ENCODE data around the gene GRIK1. TPM values are rescaled to one million over a fixed set of nuclear protein-coding genes. Genes with fewer than 3 reads are reported as not detected.
A peak's percentile ranks its signal among the peaks of the same experiment; 100 is the strongest.

GRIK1 gene
- total RNA-seq, 1 experiment from 2014 or later = not detected

DNA sequence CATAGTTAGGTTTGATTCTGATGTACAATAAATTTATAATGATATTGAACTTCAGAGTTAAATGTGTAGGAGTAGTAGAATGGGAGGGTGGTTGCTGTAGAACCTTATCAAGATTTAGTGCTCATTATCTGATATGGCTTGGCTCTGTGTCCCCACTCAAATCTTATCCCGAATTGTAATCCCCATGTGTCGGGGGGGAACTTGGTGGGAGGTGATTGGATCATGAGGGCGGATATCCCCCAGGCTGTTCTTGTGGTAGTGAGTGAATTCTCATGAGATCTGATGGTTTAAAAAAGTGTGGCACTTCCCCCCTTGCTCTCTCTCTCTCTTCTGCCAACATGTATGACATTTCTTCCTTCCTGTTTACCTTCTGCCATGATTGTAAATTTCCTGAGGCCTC, 265.5 kb downstream of the GRIK1 start:
- peak; percentile 4 for DNase-seq (ENCODE audit: low read depth)

DNA sequence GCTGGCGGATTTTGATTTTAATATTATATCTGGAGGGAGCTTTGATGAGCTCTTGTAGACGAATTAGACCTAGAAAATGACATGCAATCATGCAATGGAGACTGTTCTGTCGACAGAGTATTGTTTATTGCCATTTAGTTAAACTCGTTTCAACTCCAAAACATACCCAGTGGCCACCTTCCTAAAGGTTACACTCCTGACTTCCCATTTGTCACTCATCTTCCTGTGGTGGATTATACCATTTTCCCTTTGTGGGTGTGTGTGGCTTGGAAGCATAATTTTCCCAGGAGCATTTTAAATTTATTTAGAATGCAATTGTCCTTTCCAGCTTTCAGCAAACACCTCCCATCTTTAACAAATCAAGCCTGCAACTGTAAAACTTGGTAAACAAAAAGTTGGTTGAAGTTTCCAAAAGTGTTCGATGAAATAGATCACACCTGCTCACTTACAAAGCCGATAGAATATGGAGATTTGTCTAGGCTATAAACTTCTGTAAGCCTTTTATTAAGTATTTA, 266.6 kb downstream of the GRIK1 start:
- no peak for DNase-seq (ENCODE audit: low read depth)

DNA sequence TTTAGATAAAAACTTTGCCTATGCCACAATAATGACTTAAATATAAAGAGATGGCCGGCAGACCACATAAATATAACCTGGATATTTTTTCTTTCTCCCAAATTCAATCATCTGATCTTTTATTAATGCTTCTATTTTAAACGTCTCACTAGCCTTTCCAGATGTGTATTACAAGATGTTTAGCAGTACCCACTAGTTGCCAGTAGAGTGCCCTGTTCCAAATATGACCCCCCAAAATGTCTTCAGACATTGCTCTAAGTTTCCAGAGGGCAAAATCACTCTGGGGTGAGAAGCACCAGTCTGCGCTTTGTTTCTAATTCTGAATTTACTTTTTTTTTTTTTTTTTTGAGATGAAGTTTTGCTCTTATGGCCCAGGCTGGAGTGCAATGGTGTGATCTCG, 268.1 kb downstream of the GRIK1 start:
- DNase-seq (ENCODE audit: low read depth) = no peak

GRCh38 chr21:29670228-29670627, 269.6 kb downstream of the GRIK1 start:
- DNase-seq (ENCODE audit: low read depth) = no peak

- no peak for DNase-seq (ENCODE audit: low read depth)
Measured at GRCh38 chr21:29669416-29669815, 270.4 kb downstream of the GRIK1 start.

GRCh38 chr21:29667651-29668050, 272.1 kb downstream of the GRIK1 start:
- DNase-seq (ENCODE audit: low read depth) = peak; percentile 17

GRCh38 chr21:29664615-29665014, 275.2 kb downstream of the GRIK1 start:
- no peak for DNase-seq (ENCODE audit: low read depth)

DNA sequence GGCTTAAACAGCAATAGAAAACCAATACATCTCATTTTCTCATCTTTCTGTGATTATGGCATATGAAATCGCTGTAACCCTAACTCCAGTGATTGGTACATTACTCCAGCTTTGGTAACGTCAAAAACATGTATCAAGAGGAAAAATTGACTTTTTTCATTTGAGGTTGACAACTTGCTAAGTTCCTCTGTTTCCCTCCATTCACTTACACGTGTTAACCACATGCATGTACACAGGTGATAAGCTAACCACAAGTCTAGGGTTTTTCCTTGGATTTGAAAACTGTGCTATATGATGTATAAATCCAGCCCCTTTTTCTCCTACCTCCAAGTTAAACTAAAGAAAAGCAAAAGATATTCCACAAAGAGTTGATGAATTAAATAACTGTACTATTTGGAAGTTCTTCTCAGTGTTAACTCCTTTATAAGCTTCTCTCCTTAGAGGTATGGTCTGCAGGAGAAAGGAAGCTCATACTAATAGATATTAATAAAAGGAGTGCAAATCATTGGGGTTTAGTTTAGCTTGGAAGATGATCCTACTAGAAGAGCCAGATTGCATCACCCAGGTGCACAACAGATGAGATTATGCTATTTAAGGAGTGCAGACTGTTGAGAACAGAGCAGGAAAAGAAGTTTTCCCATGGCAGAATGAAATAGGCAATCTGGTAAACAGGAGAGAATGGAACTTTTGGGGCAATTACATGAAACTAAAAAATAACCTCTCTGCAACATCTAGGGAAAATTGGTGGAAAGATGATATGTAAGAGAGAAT, 277.9 kb downstream of the GRIK1 start:
- no peak for DNase-seq (ENCODE audit: low read depth)

GRCh38 chr21:29660047-29660720, 279.6 kb downstream of the GRIK1 start:
- no peak for DNase-seq (ENCODE audit: low read depth)

- no peak for DNase-seq (ENCODE audit: low read depth)
Measured at GRCh38 chr21:29658934-29659203, 280.9 kb downstream of the GRIK1 start.

GRCh38 chr21:29658177-29658933, 281.4 kb downstream of the GRIK1 start:
- no peak for DNase-seq (ENCODE audit: low read depth)

DNA sequence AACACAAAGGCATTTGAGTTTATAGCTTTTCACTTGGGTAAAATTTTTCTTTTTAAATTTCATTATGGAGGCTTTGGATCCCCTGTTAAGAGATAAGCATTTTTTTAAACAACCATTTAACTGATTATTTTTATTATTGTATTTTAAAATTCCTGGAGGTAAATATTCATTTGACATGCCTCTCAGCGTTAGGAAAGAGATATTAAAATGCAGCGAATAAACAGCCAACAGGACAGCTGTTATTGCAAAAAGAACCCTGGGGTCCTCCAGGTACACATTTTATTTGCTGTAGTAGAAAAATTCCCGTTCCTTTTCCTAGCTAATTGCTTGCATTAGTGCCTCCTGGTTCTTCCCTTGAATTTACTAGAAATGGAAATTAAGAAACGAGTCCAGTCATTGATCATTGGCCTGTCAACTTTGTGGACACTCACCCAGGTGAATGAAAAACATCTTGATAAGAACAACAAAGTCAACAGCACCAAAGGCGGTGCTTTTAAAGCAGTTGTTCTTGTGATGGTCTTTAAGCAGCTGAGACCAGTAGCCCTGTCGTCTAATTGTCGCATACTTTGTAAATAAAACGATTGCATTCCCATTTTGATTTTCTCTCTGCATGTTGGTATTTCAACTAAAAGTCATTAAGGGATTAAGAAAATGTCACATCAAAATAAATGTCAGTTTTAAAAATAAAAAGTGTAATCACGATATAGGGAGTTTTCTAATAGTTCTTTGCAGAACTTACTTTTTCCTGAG, 282.4 kb downstream of the GRIK1 start:
- DNase-seq (ENCODE audit: low read depth) = no peak

GRCh38 chr21:29656504-29657239, 283.1 kb downstream of the GRIK1 start:
- DNase-seq (ENCODE audit: low read depth) = peak; percentile 94

DNA sequence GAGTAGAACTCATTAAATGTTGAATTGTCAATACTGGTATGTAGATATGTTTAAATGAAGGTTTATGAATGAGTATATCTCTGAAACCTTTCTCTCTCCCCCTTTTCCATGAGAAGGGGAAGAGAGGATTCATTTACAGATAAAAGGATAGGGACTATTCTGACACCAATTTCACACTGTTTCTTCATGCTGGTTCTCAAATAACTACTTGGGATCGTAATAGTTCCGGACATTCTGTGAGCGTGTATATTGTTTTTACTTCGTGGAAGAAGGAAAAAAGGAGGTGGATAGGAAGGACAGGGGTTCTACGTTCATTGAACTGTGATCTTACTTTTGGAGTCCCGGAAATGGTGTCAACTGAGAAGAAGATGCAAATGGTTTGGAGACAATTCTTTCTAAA, 284.2 kb downstream of the GRIK1 start:
- DNase-seq (ENCODE audit: low read depth) = no peak

DNA sequence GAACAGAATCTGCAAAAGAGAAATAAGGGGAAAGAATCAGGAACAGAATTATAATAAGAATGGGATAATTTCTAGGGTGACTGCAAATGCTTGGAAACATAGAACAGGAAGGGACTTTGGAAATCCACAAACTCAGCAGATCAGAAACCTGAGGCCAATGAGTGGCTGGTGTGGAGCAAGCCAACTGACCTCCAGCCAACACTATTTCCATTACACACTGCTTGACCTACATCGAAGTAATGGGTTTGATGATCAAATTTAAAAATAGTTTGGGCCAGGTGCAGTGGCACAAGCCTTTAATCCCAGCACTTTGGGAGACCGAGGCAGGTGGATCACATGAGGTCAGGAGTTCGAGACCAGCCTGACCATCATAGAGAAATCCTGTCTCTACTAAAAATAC, 284.9 kb downstream of the GRIK1 start:
- DNase-seq (ENCODE audit: low read depth) = no peak

- no peak for DNase-seq (ENCODE audit: low read depth)
Measured at GRCh38 chr21:29654203-29654602, 285.6 kb downstream of the GRIK1 start.

GRCh38 chr21:29650523-29651022, 289.2 kb downstream of the GRIK1 start:
- no peak for DNase-seq (ENCODE audit: low read depth)

- DNase-seq (ENCODE audit: low read depth) = no peak
Measured at GRCh38 chr21:29649406-29649814, 290.4 kb downstream of the GRIK1 start.

DNA sequence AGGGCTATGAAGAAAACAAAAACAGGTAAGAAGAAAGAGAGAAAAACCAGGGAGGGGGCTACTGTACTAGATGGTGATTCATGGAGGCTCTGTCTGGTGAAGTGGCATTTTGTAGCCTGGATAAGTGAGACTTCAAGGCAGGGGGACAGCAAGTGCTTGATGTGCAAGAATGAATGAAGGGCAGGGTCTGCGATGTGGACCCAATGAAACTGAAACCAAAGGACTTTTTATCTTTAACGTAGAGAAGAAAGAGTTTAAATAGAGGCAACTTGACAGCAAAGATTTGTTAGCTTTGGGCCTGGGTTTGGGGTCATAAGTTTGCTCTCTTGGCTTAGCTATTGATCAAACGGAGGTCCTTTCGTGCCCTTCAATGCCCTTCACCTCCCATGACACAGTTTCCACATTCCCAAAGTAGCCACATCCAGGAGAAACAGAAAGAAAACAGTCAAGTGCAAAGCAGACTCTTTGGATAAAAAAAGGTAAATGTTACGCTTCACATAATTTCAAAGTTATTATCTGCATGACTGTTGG, 291.0 kb downstream of the GRIK1 start:
- no peak for DNase-seq (ENCODE audit: low read depth)

- DNase-seq (ENCODE audit: low read depth) = peak; percentile 32
Measured at GRCh38 chr21:29647353-29647781, 292.4 kb downstream of the GRIK1 start.
